DOHH2 (cell line): ENCODE data around the gene CDH6.
"Not testable (repeated sequence)": the region's sequence is repeated elsewhere in the genome, so short reads cannot be mapped to it uniquely, and the experiment has no call there.

Experiments
- H3F3A ChIP-seq: fragments of 200-600 bp; sonication (generic), shearing (Covaris generic); 2 replicates; pipeline ENCODE4 v1.6.0; 2016; ENCODE audit warnings: antibody characterized with exemption, mild to moderate bottlenecking; ENCODE audit not compliant: control insufficient read depth, insufficient read depth
- H3K27ac ChIP-seq: fragments of 200-600 bp; sonication (generic); 2 replicates; pipeline ENCODE4 v1.5.1; 2014; ENCODE audit warnings: low read depth, mild to moderate bottlenecking, low read length, moderate library complexity
- H3K27me3 ChIP-seq: fragments of 200-600 bp; sonication (generic); 2 replicates; pipeline ENCODE4 v1.6.1; 2014; ENCODE audit warnings: mild to moderate bottlenecking, low read length, mixed read lengths; ENCODE audit not compliant: control insufficient read depth
- H3K36me3 ChIP-seq: fragments of 200-600 bp; sonication (generic); 2 replicates; pipeline ENCODE4 v1.6.1; 2014; ENCODE audit warnings: mild to moderate bottlenecking, low read length, moderate library complexity, mixed read lengths; ENCODE audit not compliant: control insufficient read depth
- H3K4me1 ChIP-seq: fragments of 200-600 bp; sonication (generic); 2 replicates; pipeline ENCODE4 v1.6.1; 2014; ENCODE audit warnings: mild to moderate bottlenecking, low read length, mixed read lengths; ENCODE audit not compliant: control insufficient read depth
- H3K4me2 ChIP-seq: fragments of 200-600 bp; sonication (generic); 2 replicates; pipeline ENCODE4 v1.6.0; 2014; ENCODE audit warnings: mild to moderate bottlenecking, low read length, moderate library complexity
- H3K4me3 ChIP-seq: fragments of 200-600 bp; sonication (generic); 2 replicates; pipeline ENCODE4 v1.5.1; 2014; ENCODE audit warnings: mild to moderate bottlenecking, low read length, mixed read lengths
- H3K79me2 ChIP-seq: fragments of 200-600 bp; sonication (generic); 2 replicates; pipeline ENCODE4 v1.6.1; 2014; ENCODE audit warnings: mild to moderate bottlenecking, low read length, mixed read lengths; ENCODE audit not compliant: control insufficient read depth
- H3K9me2 ChIP-seq: fragments of 200-600 bp; sonication (generic); replicated peaks from 2 replicates; pipeline ENCODE4 v1.6.1; 2014; ENCODE audit warnings: mild to moderate bottlenecking, low read length, mixed read lengths; ENCODE audit not compliant: control insufficient read depth
- H3K9me3 ChIP-seq: fragments of 200-600 bp; sonication (generic); 2 replicates; pipeline ENCODE4 v1.6.1; 2014; ENCODE audit warnings: antibody characterized with exemption, low read length, mixed read lengths; ENCODE audit not compliant: control insufficient read depth, insufficient read depth
- H4K20me1 ChIP-seq: fragments of 200-600 bp; sonication (generic); 2 replicates; pipeline ENCODE4 v1.6.0; 2014; ENCODE audit warnings: low read depth, mild to moderate bottlenecking, antibody characterized with exemption, low read length, moderate library complexity; ENCODE audit not compliant: control insufficient read depth, insufficient read depth
- EZH2phosphoT487 ChIP-seq: fragments of 200-600 bp; sonication (generic); IDR thresholded peaks from 2 replicates; pipeline ENCODE4 v1.6.1; 2017; ENCODE audit warnings: borderline replicate concordance, mild to moderate bottlenecking, antibody characterized with exemption, low read length, moderate library complexity, mixed read lengths
- TF ChIP-seq, protein P1 (sequence below): fragments of 200-600 bp; sonication (generic); IDR thresholded peaks from one replicate; pipeline ENCODE4 v1.5.1; 2014; ENCODE audit warnings: antibody characterized with exemption, mild to moderate bottlenecking, low read depth, low read length; ENCODE audit not compliant: poor library complexity, severe bottlenecking

The CDH6 gene

GRCh38 chr5:31355337-31355736, 161.9 kb downstream of the CDH6 start:
- Histone ChIP-seq H3K9me3 (no peaks in the 10 kb centered on the region), H3F3A (no peaks in the 10 kb centered on the region), H3K9me2 (no peaks in the 10 kb centered on the region), H3K4me3 (no peak overlapping the region), H3K4me1 (no peaks in the 10 kb centered on the region), H3K4me2 (no peak overlapping the region), H3K36me3 (no peaks in the 10 kb centered on the region), H4K20me1 (no peaks in the 10 kb centered on the region), H3K79me2 (no peaks in the 10 kb centered on the region), H3K27ac (no peak overlapping the region), H3K27me3 (no peaks in the 10 kb centered on the region)
- TF ChIP-seq EZH2phosphoT487: no peak
- TF ChIP-seq, protein P1, sequence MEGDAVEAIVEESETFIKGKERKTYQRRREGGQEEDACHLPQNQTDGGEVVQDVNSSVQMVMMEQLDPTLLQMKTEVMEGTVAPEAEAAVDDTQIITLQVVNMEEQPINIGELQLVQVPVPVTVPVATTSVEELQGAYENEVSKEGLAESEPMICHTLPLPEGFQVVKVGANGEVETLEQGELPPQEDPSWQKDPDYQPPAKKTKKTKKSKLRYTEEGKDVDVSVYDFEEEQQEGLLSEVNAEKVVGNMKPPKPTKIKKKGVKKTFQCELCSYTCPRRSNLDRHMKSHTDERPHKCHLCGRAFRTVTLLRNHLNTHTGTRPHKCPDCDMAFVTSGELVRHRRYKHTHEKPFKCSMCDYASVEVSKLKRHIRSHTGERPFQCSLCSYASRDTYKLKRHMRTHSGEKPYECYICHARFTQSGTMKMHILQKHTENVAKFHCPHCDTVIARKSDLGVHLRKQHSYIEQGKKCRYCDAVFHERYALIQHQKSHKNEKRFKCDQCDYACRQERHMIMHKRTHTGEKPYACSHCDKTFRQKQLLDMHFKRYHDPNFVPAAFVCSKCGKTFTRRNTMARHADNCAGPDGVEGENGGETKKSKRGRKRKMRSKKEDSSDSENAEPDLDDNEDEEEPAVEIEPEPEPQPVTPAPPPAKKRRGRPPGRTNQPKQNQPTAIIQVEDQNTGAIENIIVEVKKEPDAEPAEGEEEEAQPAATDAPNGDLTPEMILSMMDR: no peak

DNA sequence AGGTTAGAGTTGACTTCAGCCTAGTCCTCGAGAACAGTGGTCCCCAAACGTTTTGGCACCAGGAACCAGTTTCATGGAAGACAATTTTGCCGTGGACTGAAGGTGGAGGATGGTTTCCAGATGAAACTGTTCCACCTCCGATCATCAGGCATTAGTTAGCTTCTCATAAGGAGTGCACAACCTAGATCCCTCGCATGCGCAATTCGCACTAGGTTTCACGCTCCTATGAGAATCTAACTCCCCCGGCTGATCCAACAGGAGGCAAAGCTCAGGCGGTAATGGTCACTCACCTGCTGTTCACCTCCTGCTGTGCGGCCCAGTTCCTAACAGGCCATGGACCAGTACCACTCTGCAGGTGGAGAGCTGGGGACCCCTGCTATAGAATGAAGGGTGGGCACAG, 163.6 kb downstream of the CDH6 start:
- Histone ChIP-seq H3K4me2 (no peak overlapping the region), H3K27me3 (no peaks in the 10 kb centered on the region), H3K9me3 (no peaks in the 10 kb centered on the region), H3K9me2 (no peaks in the 10 kb centered on the region), H4K20me1 (no peaks in the 10 kb centered on the region), H3K27ac (no peak overlapping the region), H3K79me2 (no peaks in the 10 kb centered on the region), H3K4me3 (no peak overlapping the region), H3K4me1 (no peaks in the 10 kb centered on the region), H3F3A (no peaks in the 10 kb centered on the region), H3K36me3 (no peaks in the 10 kb centered on the region)
- TF ChIP-seq, protein P1: no peak
- no peak for TF ChIP-seq EZH2phosphoT487

DNA sequence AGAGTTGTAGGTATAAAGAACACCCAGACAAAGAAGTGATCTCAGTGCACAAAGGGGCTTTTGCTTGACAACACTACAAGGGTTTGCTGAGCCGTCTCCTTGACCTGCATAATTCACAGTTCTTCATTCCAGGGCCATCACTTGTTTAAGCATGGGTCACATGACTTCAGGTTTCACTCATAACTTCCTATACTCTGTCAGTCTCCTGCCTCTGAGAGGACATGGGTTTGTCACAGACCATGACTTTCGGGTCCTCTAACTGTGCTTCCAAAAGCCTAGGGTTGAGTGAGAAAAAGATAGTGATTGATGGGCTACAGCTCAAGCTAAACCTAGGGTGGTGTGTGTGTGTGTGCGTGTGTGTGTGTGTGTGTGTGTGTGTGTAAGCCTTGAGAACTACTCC, 166.4 kb downstream of the CDH6 start:
- H3F3A ChIP-seq: no peaks in the 10 kb centered on the region
- no peak overlapping the region for H3K4me3 ChIP-seq
- TF ChIP-seq, protein P1: no peak
- TF ChIP-seq EZH2phosphoT487: no peak
- no peaks in the 10 kb centered on the region for H3K27me3 ChIP-seq
- no peaks in the 10 kb centered on the region; the same call in 1 of the 2 replicates for H3K9me2 ChIP-seq
- no peaks in the 10 kb centered on the region for H3K79me2 ChIP-seq
- no peaks in the 10 kb centered on the region for H3K9me3 ChIP-seq
- H3K4me2 ChIP-seq: no peak overlapping the region
- no peak overlapping the region for H3K27ac ChIP-seq
- no peaks in the 10 kb centered on the region for H3K36me3 ChIP-seq
- no peaks in the 10 kb centered on the region for H3K4me1 ChIP-seq
- no peaks in the 10 kb centered on the region for H4K20me1 ChIP-seq

- TF ChIP-seq, protein P1: no peak
- TF ChIP-seq EZH2phosphoT487: no peak
- no peaks in the 10 kb centered on the region for H3F3A ChIP-seq
These were observed 167.7 kb downstream of the CDH6 start for GRCh38 chr5:31361234-31361633.

GRCh38 chr5:31361704-31362528, 168.4 kb downstream of the CDH6 start:
- H3K27ac ChIP-seq, H3K9me3 ChIP-seq, H3K36me3 ChIP-seq, H3K27me3 ChIP-seq, H3K9me2 ChIP-seq, H3K4me2 ChIP-seq, H4K20me1 ChIP-seq, H3K4me3 ChIP-seq, H3K4me1 ChIP-seq, H3K79me2 ChIP-seq, H3F3A ChIP-seq: not testable (repeated sequence)

More at GRCh38 chr5:31361234-31361633, 167.7 kb downstream of the CDH6 start:
- Histone ChIP-seq H3K27me3 (no peaks in the 10 kb centered on the region), H4K20me1 (no peaks in the 10 kb centered on the region), H3K4me1 (no peaks in the 10 kb centered on the region), H3K79me2 (no peaks in the 10 kb centered on the region), H3K9me3 (no peaks in the 10 kb centered on the region), H3K36me3 (no peaks in the 10 kb centered on the region), H3K27ac (no peak overlapping the region), H3K4me2 (no peak overlapping the region), H3K9me2 (no peaks in the 10 kb centered on the region; the same call in 1 of the 2 replicates), H3K4me3 (no peak overlapping the region)
